Measurements from ENCODE around the gene CD44.

Gene CD44

DNA sequence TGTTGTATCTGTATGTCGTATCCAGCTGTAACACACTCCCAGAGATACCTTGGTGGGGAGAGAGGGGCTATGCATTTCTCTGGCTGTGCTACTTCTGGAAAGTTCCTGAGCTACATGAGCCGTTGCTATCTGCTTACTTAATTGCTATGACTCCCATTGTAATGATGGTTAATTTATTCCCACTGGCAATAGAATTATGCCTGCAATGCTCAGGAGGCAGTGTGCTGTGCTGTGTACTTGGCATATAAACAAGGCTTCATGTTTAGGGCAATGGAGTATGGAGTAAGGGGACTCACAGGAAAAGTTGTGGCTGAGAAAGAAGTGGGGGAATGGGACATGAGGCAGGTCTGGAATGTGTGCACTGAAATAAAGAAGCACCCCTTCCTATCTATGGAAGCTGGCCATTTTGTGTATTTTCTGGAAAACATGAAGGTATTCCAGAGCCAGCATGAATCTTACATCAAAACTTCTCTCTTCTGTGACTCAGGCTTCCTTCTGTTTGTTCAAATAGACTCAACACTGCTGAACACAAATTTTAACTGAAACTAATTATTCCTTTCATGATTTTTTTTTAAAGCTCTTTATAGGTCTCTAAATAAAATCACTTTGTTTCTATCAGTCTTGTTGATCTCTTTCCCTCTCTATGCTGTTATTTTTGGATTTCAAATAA lies 40.6 kb downstream of the CD44 start:
- DNase-seq, result no peak

DNA sequence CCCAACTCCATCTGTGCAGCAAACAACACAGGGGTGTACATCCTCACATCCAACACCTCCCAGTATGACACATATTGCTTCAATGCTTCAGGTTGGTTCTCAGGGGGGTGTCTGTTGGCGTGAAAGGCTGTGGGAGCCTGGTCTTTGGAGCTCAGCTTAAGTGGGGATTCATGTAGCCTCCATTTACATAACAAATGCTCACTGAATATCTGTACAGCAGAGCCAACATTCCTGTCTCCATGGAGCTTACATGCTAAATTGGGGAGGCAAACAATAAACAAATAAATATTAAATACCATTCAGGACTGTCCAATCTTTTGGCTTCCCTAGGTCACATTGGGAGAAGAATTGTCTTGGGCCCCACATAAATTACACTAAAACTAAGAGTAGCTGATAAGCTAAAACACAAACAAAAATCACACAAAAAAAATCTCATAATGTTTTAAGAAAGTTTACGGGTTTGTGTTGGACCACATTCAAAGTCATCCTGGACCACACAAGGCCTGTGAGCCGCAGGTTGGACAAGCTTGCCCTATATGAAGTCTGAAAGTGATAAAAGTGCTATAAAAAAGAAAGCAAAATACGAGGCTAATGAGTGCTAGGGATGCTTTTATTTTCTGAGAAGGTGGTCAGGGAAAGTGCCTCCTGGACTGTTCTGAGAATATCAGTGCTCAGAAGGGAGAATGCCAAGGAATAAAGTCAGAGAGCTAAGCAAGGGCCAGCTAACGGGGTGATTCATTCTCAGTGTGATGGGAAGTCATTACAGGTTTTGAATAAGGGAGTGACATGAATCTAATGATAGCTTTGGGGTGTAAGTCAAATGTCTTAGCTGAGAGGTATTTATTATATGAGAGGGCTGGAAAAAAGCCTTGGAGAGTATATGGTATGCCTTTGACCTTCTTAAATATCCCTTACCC lies 41.6 kb downstream of the CD44 start:
- no peak for DNase-seq

DNA sequence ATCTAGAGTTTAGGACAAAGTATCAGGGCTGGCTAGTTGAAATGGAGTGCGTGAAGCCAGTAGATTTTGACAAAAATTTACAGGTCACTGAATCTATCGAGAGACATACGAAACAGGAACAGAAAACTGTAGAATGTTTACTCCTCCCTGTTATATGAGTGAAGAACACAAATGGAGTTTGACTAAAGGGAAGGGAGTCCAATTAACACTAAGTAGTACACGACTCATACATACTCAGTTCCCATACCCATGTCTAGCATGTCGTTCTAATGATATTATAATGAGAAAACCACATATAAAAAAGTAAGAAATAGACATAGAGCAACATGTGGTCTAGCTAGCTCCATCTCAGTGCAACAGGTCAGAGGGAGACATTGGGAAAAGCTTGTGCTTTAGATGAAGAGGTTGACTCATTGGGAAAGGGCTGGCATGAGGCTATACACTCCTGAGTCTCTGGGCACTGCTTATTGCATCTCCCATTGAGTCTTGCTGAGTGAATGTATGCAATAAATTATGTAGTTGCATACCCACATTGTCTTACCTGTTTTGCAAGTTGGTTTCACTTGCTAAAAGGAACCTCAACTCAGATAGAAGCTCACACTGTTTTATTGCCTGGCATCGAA lies 43.5 kb downstream of the CD44 start:
- DNase-seq, result no peak

DNA sequence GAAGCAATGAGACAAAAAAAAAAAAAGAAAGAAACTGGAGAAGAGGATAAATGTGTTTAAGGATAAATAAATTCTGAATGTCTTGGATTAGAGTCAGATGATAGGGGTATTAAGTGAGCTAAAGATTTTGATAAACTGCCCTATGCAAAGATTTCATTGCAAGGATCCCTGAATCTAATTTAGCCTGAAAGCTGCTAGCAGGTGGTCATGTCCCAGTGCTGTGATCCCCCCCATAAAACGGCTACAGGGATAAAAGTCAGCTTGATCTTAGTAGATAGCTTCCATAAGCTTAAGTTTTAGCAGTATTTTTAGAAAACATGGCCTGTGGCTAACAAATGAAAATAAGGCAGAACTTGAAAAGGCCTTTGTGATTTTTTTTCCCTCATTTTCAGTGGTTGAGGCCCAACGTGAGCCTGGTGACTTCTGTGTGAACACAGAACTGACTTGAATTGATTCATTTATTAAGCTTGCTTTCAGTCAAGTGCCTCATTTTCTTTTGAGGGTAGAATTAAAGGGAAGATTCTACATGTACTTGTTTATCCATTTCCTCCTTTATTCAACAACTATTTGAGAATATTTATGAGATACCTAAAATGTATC lies 44.5 kb downstream of the CD44 start:
- no peak for DNase-seq

DNA sequence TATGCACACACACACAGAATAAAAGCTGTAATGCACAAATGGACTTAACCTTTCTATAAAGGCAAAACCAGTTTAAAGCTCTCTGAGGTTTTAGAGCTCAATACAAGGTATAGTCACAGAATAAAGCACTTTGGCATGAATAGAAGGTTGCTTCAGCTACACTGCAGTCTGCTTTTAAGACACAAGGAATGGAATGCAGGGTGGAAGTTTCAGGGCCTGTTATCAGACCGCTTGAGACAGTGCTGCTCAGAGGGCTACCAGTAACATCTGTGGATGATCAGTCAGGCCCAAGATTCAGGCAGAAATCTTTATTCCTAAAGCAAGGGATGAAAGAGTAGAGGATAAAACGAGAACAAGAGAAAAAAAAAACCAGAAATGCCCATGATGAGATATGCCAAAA lies 46.7 kb downstream of the CD44 start:
- DNase-seq, result no peak

DNA sequence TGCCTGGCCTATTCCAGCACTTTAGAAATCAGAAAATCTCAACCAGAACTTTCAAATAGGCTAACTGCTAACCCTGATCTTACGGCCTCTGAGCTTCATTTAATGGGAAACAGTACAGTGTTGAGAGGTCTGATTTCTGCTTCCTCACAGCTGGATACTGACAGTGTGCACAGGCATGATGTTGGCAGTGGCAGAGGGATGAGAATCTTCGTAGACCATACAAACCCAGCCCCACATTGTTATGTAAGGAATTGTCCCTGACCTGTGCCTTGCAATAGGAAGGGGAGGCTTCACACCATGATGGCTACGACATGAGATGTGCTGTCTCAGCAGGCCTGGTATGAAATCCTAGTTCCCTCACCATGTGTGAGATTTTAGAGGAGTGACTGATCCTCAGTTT lies 49.0 kb downstream of the CD44 start:
- no peak for DNase-seq

DNA sequence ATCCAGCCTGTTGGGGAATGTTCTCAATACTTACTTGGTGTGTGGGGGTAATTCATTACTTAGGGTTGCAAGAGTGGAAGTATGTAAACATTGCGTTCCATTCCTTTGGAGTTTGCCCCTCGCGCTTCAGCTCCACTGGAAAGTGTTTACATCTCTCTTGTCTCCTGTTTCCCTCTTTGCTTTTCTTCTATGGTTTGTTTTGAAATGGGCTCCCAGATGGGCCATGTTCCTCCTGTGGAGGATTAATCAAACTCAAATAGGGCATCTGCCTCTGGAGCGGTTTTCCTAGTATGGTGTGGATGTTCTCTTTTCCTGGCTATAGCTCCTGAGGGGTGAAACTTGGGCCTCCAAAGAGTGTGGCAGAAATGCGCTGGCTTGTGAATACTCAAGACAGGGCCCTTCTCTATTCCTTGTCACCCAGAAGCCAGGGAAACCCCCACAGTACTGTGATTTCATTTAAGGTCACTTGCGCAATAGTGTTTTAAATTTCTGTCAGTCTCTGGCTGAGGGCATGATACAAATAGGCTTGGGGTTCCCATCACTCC lies 51.9 kb downstream of the CD44 start:
- DNase-seq, result no peak

DNA sequence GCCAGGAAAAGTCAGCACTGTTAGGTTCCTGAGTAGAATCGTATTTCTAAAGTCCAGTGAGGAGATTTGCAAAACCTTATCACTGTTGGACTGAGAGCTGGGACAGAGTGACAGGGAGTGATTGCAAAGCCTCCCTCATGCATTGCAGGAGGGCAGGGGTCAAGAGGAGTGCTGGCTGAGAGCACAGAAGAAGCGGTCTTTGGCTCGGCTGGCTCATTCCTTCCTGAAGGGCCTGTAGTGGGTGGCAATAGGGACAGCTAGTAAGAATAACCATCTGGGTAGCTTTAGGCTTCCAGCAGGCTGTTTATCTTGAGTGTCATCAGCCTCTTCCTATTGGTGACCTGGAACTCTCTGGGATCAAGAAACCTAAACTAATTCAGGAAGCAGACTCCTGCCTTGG lies 53.4 kb downstream of the CD44 start:
- no peak for DNase-seq

DNA sequence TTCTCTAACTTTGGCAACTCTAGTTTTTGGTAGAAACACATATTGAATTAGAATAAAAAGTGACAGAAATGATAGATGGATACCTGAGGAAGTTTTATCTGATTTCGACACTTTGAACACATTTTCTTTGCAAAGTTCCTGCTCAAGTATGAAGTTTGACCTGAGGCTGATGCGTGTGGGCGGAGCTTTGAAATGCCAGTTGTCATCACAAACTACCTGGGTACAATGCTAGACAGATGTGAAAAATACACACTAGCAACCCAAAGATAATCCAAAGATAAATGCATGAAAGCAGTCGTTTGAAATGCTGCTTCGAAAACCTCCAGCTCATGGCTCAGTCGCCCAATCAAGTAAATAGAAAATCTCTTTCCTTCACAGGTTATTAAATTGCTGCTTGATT lies 54.8 kb downstream of the CD44 start:
- no peak for DNase-seq

DNA sequence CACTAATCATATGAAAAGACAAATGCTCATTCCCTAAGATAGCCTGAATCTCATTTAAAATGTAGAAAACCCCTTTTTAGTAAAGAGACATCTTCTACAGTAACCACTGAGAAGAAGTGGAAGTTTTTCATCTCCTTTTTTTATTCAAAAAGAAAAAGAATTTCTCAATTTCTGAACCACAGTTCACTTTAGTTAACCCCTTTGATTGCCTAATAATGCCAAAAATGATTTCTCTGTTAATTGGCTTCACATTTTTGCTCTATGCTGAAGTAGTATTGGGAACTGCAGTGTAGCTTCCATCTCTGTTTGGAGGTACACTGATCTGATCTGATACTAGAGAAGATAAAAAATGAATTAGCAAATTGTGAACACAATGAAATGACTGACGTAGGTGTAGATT lies 58.3 kb downstream of the CD44 start:
- no peak for DNase-seq

DNA sequence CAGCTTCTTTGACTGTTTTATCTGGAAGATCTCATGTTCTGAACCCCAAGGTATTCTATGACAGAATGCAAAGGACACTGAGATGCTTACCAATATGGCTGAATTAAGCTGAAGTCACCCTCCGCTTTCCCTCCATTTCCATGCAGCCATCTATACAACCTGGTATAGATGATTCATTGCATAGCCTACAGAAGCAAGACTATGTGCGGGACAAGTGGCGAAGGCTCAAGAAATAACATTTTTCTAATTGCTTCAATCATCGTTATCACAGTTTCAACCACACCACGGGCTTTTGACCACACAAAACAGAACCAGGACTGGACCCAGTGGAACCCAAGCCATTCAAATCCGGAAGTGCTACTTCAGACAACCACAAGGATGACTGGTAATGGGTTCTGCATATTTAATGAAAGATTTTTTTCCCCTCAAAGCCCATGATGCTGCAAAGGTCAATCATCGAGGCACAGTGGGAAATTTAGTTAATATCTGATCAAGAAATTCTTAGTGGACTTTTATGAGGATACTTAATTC lies 61.9 kb downstream of the CD44 start:
- DNase-seq, result no peak

DNA sequence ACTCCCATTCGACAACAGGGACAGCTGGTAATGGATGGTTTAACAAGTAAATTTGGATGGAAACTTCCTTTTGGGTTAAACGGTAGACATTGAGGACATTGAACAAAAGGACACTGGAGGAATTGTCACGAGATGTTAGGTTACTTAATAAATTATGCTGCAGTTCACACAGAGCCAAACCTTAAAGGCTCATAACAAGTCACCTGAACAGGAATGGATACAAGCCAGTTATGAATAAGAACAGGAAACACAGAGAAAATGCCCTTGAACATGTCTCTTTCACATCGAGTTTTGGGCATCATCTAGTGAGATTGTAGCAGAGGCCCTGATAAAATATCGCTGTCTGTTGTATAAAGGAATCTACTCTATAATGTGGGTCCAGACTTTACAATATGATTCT lies 65.6 kb downstream of the CD44 start:
- DNase-seq, result no peak

DNA sequence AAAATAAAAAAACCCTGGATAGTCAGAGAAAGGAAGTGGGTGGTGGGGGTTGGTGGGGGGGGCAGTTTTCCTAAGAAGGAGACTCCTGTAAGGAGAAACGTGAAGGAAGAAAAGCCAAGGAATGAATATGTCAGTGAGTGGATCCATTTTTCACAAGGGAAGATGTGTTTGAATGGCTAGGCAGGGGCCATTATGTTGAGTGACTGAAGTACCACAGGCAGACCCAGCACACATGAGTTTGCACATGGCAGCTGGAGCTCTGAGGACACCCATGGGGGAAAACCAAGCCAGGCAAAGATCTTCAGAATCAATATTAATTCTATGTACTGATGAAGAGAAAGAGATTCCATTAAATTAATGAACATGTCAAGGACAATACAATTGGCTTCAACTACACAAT lies 67.6 kb downstream of the CD44 start:
- no peak for DNase-seq

DNA sequence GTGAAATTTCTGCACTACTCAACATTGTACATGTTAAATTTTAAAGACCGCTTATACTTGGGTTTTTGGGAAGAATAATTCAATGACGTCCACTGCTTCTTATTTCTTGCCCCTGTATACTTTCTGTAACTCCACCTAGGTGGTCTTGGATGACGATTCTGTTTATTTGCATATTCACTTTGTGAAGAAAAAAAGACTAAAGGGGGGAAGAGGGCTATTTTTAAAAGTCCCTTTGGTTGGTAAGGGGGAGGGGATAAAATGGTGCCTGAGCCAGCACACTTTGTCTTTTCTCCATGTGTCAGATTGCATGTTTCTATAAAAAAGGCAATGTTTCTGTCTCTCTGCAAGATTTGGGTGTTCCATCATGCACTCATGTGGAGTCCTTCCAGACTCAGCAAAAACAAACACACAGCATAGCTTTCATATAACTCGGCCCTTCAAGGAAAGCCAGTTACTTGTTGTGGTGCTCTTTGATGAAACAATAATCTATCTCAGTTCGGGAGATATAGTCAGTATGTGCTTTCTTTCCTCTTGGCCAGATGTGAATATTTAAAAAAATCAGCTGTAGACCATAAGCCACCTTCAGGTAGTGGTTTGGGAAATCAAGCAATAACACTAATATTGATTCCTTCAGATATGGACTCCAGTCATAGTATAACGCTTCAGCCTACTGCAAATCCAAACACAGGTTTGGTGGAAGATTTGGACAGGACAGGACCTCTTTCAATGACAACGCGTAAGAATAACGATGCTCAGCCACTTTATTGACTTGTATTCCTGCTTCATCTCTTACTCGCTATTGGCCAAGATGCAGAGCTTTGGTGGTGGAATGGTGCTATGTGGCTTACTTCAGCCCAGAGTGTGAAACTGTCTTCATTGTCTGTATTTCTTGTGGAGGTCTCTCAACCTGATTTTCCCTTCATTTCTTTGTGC lies 68.8 kb downstream of the CD44 start:
- DNase-seq, result no peak

DNA sequence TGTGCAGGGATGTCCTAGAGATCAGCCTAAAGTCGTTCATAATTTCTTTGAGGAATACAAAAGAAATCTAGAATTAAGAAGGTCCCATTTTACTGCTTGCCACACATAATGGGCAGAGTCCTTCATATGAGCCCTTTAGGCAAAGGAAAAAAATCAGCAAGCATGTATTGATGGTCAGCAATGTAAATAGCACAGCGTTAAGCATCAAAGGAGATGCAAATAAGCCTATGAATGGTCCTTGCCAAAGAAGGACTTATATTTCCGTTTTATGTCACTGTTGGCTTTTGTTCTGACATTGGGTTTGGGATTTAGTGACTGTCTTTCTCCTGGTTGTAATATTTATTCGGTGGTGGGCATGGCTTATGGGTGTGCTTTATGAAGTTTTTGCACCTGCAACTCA lies 69.8 kb downstream of the CD44 start:
- DNase-seq, result no peak

DNA sequence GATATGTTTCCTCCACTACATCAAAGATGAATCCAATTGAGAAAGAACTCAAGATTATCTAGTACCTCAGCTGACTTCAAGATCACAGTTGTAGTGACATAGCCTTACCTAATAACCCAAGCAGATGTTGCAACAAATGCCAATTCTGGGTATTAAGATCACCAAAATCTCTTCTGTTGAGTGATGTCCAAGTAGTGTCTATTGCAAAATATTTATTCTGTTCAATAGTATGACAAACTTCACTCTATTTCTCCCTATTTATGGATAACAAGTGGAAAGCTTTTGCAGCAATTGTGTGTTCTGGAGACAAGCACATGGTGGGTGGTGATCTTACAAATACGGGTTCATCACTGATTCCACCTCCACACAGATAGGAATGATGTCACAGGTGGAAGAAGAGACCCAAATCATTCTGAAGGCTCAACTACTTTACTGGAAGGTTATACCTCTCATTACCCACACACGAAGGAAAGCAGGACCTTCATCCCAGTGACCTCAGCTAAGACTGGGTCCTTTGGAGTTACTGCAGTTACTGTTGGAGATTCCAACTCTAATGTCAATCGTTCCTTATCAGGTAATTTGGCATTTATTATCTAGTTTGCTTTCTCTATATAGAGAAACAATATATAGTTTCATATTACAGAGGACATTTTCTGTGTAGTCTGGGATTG lies 72.0 kb downstream of the CD44 start:
- DNase-seq, result no peak

DNA sequence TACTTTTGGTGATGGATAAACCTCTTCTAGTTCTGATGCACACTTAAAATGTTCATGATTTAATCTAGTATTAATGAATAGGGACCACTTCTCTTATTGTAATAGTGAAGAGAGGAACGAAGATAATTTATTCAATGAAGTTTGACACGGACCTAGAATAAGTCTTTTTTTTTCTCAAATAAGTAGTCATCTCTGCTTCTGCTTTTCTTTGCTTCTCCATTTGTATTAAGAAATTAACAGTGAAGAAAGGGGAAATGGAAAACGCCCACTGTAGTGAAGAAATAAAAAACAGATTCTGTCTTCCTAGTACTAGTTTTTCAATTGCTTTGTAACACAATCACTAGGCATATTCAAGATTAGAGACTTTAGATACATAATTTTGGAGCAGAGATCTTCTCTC lies 73.0 kb downstream of the CD44 start:
- DNase-seq, result no peak

DNA sequence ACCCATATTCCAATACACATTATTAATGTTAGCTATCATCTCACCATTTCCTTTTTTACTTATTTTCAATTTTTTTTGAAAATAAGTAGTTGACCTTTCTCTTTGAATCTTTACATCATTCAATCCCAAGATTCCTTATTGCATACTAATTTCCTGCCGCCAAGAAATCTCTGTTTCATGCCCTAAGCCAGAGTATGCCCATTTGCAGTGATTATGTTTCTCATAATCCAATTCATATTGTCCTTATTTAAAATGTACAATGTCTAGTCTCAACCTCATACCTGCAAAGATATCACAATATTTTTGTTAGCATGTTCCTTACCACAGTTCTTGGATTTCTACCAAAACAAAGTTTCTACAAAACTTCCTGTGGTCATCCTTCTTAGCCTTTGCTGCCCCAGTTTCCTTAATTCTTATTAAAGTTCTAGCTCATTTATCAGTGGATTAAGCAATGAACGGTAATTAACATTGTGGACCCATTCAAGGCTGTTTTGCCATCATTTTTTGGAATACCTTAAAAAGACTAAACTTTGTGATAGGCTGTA lies 75.3 kb downstream of the CD44 start:
- no peak for DNase-seq

DNA sequence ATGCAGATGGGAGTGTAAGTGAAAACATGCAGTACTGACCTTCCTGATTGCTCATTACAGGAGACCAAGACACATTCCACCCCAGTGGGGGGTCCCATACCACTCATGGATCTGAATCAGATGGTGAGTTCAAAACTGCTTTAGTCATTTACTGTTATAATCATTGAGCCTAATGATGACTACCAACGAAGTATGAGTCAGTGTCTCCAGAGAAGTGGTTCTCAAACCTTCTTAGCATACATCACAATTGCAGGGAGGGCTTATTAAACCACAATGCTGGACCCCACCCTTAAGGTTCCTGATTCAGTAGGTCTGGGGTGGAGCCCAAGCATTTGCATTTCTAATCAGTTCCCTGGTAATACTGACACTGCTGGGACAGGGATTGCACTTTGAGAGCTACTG lies 75.8 kb downstream of the CD44 start:
- peak; percentile 63 to 65 for DNase-seq

DNA sequence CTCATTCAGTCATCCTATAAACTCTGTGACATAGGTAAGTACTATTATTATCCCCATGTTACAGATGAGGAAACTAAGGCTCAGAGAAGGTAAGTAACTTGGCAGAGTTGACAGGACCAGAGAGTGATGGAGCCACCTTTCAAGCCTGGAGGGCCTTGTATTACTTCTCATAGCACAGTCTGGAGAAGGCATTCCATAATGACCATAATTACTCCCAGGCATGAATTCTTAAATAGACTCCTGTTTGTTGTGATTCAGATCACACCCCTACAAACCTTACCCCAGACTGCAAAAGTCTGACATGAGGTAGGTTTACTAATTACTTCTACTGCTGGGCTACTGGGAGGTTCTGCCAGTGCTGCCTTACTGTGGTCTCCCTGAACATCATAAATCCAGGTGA lies 77.0 kb downstream of the CD44 start:
- no peak for DNase-seq

All from activated T-cell treated with anti-CD3 and anti-CD28 coated beads, Interleukin-2, amount 50 U/mL, for 48 hours (primary cell).